CD4-positive, alpha-beta T cell (primary cell): ENCODE data around the gene PRKCB. TPM values are rescaled to one million over a fixed set of nuclear protein-coding genes. Genes with fewer than 3 reads are reported as not detected.

Experiments
- ATAC-seq: fragments of 200-7000 bp; cut with Tn5 transposase; one replicate; pipeline ENCODE4 v1.10.0; 2022; ENCODE audit warnings: mild to moderate bottlenecking; ENCODE audit not compliant: poor library complexity
- CTCF ChIA-PET: fragments of 350-600 bp; sonication (Branson Sonifier 250); formaldehyde crosslinking; loops from one replicate; lab custom pipeline; 2021; ENCODE audit warnings: antibody characterized with exemption, inconsistent platforms; lab: Charles Lee
- POLR2A ChIA-PET: fragments of 350-600 bp; sonication (Branson Sonifier 250); formaldehyde crosslinking; loops from one replicate; lab custom pipeline; 2021; ENCODE audit warnings: antibody characterized with exemption, inconsistent platforms; lab: Charles Lee
- DNase-seq, 14 experiments: peaks; one replicate each; pipeline ENCODE4 v3.0.0-alpha.2; 2013 to 2020; ENCODE audit warnings: mixed read lengths in 2 of 14
- H3K27ac ChIP-seq, 2 donors: one replicate each; pipeline versions ENCODE4 v1.5.1 to v1.7.0; 2013; ENCODE audit warnings: low read length in 2 of 2, low read depth in 1 of 2, mild to moderate bottlenecking in 1 of 2
- H3K27me3 ChIP-seq, 2 experiments: 1 replicate in 1 of 2; 2 replicates in 1 of 2; pipeline versions ENCODE4 v1.6.1 to v1.7.0; 2013; ENCODE audit warnings: low read length in 2 of 2, control low read depth in 1 of 2, mild to moderate bottlenecking in 1 of 2, moderate library complexity in 1 of 2; ENCODE audit not compliant: insufficient read depth in 2 of 2, control insufficient read depth in 1 of 2
- H3K36me3 ChIP-seq: one replicate; pipeline ENCODE4 v1.6.1; 2013; ENCODE audit warnings: low read length, control low read depth; ENCODE audit not compliant: insufficient read depth
- H3K4me1 ChIP-seq: one replicate; pipeline ENCODE4 v1.6.1; 2013; ENCODE audit warnings: low read length, control low read depth; ENCODE audit not compliant: insufficient read depth
- H3K4me3 ChIP-seq: one replicate; pipeline ENCODE4 v1.5.1; 2013; ENCODE audit warnings: mild to moderate bottlenecking, low read length, moderate library complexity
- H3K9me3 ChIP-seq, 2 experiments: 1 replicate in 1 of 2; 2 replicates in 1 of 2; pipeline versions ENCODE4 v1.6.1 to v1.7.0; 2013; ENCODE audit warnings: low read length in 2 of 2, mild to moderate bottlenecking in 2 of 2, control low read depth in 1 of 2, moderate library complexity in 1 of 2; ENCODE audit not compliant: control insufficient read depth in 1 of 2, insufficient read depth in 1 of 2
- H3K27ac Mint-ChIP-seq: one replicate; pipeline ENCODE4 v1.8.0; 2020; ENCODE audit warnings: mixed read lengths
- H3K27me3 Mint-ChIP-seq: one replicate; pipeline ENCODE4 v1.8.0; 2021; ENCODE audit warnings: mixed read lengths
- H3K36me3 Mint-ChIP-seq: one replicate; pipeline ENCODE4 v1.8.0; 2021; ENCODE audit warnings: low read depth, mixed read lengths
- H3K4me1 Mint-ChIP-seq: one replicate; pipeline ENCODE4 v1.8.0; 2021; ENCODE audit warnings: low read depth, mixed read lengths
- H3K4me3 Mint-ChIP-seq: one replicate; pipeline ENCODE4 v1.8.0; 2020; ENCODE audit warnings: mild to moderate bottlenecking, mixed read lengths
- H3K9me3 Mint-ChIP-seq: one replicate; pipeline ENCODE4 v1.8.0; 2020; ENCODE audit warnings: mixed read lengths
- intact Hi-C, 2 experiments: fragments of 100-400 bp; cut with DNase I in 1 of 2; cut with micrococcal nuclease in 1 of 2; formaldehyde crosslinking; loops; one replicate each; pipeline versions ENCODE4 v1.15.1 to v1.9.0; 2023 to 2025; cut with DNase I, micrococcal nuclease
- total RNA-seq, 174 experiments: library from RNA in 2 of 174; stranded (reverse) in 2 of 174; gene quantifications; one replicate each; pipeline ENCODE4 v1.2.3 and lab custom pipeline; 2021 to 2026
- TF ChIP-seq, protein P1 (sequence below): fragments of 200-600 bp; IDR thresholded peaks from one replicate; pipeline ENCODE4 v1.8.0; 2022; ENCODE audit warnings: antibody characterized with exemption, mild to moderate bottlenecking

PRKCB gene
- total RNA-seq, 2 experiments from 2014 or later, result 64.7 TPM

DNA sequence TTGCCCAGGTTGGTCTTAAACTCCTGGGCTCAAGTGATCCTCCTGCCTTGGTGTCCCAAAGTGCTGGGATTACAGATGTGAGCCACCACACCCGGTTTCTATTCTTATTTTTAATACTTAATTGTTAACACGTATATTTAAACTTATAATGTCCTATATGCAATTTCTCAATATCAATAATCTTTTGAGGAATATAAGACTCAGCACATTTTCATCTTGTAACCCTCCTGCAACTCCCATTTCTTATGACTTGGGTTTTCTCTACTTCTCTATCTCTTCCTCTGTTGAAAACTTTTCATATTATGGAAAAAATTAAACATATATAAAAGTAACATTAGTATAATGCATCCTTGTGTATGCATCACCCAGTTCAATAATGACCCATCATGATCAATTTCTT, 150.7 kb downstream of the PRKCB start:
- ATAC-seq (no peak), DNase-seq (no peak)
- H3K27me3 Mint-ChIP-seq, result no peaks in the 10 kb centered on the region
- no peak overlapping the region for H3K4me3 ChIP-seq
- no peak overlapping the region for H3K27ac ChIP-seq
- ChIA-PET POLR2A (no interaction called here), CTCF (no interaction called here)
- H3K36me3 Mint-ChIP-seq, result peaks cover 31% of the 10 kb centered on the region
- TF ChIP-seq, protein P1, sequence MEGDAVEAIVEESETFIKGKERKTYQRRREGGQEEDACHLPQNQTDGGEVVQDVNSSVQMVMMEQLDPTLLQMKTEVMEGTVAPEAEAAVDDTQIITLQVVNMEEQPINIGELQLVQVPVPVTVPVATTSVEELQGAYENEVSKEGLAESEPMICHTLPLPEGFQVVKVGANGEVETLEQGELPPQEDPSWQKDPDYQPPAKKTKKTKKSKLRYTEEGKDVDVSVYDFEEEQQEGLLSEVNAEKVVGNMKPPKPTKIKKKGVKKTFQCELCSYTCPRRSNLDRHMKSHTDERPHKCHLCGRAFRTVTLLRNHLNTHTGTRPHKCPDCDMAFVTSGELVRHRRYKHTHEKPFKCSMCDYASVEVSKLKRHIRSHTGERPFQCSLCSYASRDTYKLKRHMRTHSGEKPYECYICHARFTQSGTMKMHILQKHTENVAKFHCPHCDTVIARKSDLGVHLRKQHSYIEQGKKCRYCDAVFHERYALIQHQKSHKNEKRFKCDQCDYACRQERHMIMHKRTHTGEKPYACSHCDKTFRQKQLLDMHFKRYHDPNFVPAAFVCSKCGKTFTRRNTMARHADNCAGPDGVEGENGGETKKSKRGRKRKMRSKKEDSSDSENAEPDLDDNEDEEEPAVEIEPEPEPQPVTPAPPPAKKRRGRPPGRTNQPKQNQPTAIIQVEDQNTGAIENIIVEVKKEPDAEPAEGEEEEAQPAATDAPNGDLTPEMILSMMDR, result no peak
- H3K27me3 ChIP-seq, result no peaks in the 10 kb centered on the region
- H3K9me3 Mint-ChIP-seq, result no peaks in the 10 kb centered on the region
- intact Hi-C loops, result no loop called here
- H3K4me1 Mint-ChIP-seq, result peaks cover 16% of the 10 kb centered on the region
- no peak overlapping the region for H3K27ac Mint-ChIP-seq
- no peaks in the 10 kb centered on the region for H3K4me1 ChIP-seq
- no peak overlapping the region for H3K4me3 Mint-ChIP-seq
- H3K36me3 ChIP-seq, result peaks cover 17% of the 10 kb centered on the region
- no peaks in the 10 kb centered on the region for H3K9me3 ChIP-seq

DNA sequence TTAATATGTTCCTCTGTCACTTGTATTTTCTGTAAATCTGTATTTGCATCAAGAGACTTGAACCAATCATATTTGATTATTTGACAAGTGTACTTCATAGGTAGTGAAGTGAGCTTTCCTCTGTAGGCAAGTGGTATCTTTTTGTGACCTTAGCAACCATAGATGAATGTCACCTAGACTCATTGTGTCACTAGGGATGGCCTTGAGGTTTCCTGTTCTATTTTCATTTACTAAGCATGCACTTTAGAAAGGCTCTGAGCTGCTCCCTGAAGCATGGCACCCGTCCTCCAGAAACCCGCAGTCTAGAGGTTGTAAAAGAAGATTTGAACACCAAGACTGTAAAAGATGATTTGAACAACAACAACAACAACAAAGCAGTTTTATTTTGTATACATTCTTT, 151.7 kb downstream of the PRKCB start:
- H3K4me1 ChIP-seq, result no peaks in the 10 kb centered on the region
- peaks cover 17% of the 10 kb centered on the region for H3K36me3 ChIP-seq
- intact Hi-C loops, result no loop called here
- H3K4me1 Mint-ChIP-seq, result peaks cover 15% of the 10 kb centered on the region
- ATAC-seq (no peak), DNase-seq (peak in 1 of 14 experiments; percentile 35)
- no peaks in the 10 kb centered on the region for H3K9me3 Mint-ChIP-seq
- ChIA-PET CTCF (no interaction called here), POLR2A (no interaction called here)
- H3K27me3 Mint-ChIP-seq, result no peaks in the 10 kb centered on the region
- H3K27ac Mint-ChIP-seq, result no peak overlapping the region
- no peak overlapping the region for H3K4me3 ChIP-seq
- no peaks in the 10 kb centered on the region for H3K9me3 ChIP-seq
- TF ChIP-seq, protein P1, result no peak
- H3K27me3 ChIP-seq, result no peaks in the 10 kb centered on the region
- H3K4me3 Mint-ChIP-seq, result no peak overlapping the region
- H3K36me3 Mint-ChIP-seq, result peaks cover 38% of the 10 kb centered on the region
- H3K27ac ChIP-seq, result no peak overlapping the region

DNA sequence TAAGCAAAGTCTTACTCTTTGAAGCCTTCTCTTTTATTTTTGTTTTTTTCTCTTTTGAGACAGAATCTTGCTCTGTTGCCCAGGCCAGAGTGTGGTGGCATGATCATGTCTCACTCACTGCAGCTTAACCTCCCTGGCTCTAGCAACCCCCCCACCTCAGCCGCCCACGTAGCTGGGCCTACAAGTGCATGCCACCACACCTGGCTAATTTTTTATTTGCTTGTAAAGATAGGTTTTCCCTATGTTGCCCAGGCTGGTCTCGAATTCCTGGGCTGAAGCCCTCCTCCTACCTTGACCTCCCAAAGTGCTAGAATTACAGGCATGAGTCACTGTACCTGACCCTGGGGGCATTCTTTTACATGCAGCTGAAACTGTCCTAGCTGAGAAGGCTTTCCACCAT, 154.7 kb downstream of the PRKCB start:
- ChIA-PET POLR2A (interaction anchor here (1.1 kb wide), 1 partner anchor 47 kb away, joined by 3 read pairs; no protein-coding TSS in a partner anchor), CTCF (no interaction called here)
- Mint-ChIP-seq H3K27ac (no peak overlapping the region), H3K4me3 (no peak overlapping the region), H3K9me3 (no peaks in the 10 kb centered on the region), H3K36me3 (peaks cover 37% of the 10 kb centered on the region), H3K4me1 (peaks cover 7% of the 10 kb centered on the region), H3K27me3 (no peaks in the 10 kb centered on the region)
- ATAC-seq (no peak), DNase-seq (no peak)
- TF ChIP-seq, protein P1, result no peak
- Histone ChIP-seq H3K36me3 (peaks cover 17% of the 10 kb centered on the region), H3K9me3 (no peaks in the 10 kb centered on the region), H3K4me1 (no peaks in the 10 kb centered on the region), H3K4me3 (no peak overlapping the region), H3K27me3 (no peaks in the 10 kb centered on the region), H3K27ac (no peak overlapping the region)
- intact Hi-C loops, result no loop called here
